Measurements from ENCODE around the gene KLK4.

GRCh38 chr19:50916069-50916468 is 4.9 kb upstream of the KLK4 start:
- no peak for TF ChIP-seq KDM1A (IDR thresholded peaks at IDR 0.05; ENCODE audit: borderline replicate concordance)
- no peak for TF ChIP-seq POLR2A (IDR thresholded peaks at IDR 0.05; ENCODE audit: low read depth, low read length)

Data from GM12878 (cell line).